Peyer's patch (tissue), 4 donors: Measurements from ENCODE around the gene GALNT9.

Experiments
- CTCF ChIP-seq, 6 experiments: fragments of 450-650 bp in 4 of 6; fragments of 200-600 bp in 2 of 6; sonication (generic) in 1 of 6; IDR thresholded peaks; one replicate each; pipeline ENCODE4 v1.5.1; 2017 to 2019; ENCODE audit warnings: antibody characterized with exemption in 6 of 6, mild to moderate bottlenecking in 3 of 6, moderate library complexity in 1 of 6
- POLR2A ChIP-seq, 2 donors: fragments of 450-650 bp; IDR thresholded peaks; one replicate each; pipeline ENCODE4 v1.5.1; 2017; ENCODE audit warnings: antibody characterized with exemption in 2 of 2, mild to moderate bottlenecking in 2 of 2, moderate library complexity in 2 of 2

- no peak for TF ChIP-seq POLR2A (IDR thresholded peaks at IDR 0.05)
- no peak for TF ChIP-seq CTCF (IDR thresholded peaks at IDR 0.05)
Measured at GRCh38 chr12:132207083-132207775, 122.2 kb downstream of the GALNT9 start.
